Measurements from ENCODE around the gene LRRC7. TPM values are rescaled to one million over a fixed set of nuclear protein-coding genes. Genes with fewer than 3 reads are reported as not detected.

The LRRC7 gene
- polyA plus RNA-seq, 1 of the 3 experiments (the other 2 are of a cell fraction) = 0.02 TPM

GRCh38 chr1:69662321-69662720, 94.6 kb downstream of the LRRC7 start:
- no peak for DNase-seq
- H3K79me2 ChIP-seq (ENCODE audit: insufficient read depth) = no peaks in the 10 kb centered on the region
- no peak overlapping the region for H3K4me3 ChIP-seq (ENCODE audit: low read depth in 2 of 2, low read length in 1 of 2)
- no peaks in the 10 kb centered on the region for H3K36me3 ChIP-seq (replicated peaks in 1 of 2; ENCODE audit: control insufficient read depth in 1 of 2, insufficient read depth in 2 of 2, low read length in 1 of 2)
- no peak for TF ChIP-seq USF2 (IDR thresholded peaks at IDR 0.05; ENCODE audit: borderline replicate concordance, low read depth, low read length)
- no peak for TF ChIP-seq RAD21 (IDR thresholded peaks at IDR 0.05; ENCODE audit: low read length)
- no peak for TF ChIP-seq FOXM1 (IDR thresholded peaks at IDR 0.05; ENCODE audit: low read depth)
- H3K27ac ChIP-seq (ENCODE audit: low read depth in 2 of 2, low read length in 1 of 2) = no peak overlapping the region
- no peak overlapping the region for H3K9ac ChIP-seq
- H4K20me1 ChIP-seq (ENCODE audit: insufficient read depth) = no peaks in the 10 kb centered on the region
- WGBS (ENCODE audit: low lambda C conversion rate) = 58% methylated on average over 2 of the region's 2 CpGs
- no peaks in the 10 kb centered on the region for H3K27me3 ChIP-seq (ENCODE audit: insufficient read depth)
- H3K4me2 ChIP-seq = no peak overlapping the region
- H2AFZ ChIP-seq (ENCODE audit: low read depth) = no peak overlapping the region
- ChIA-PET CTCF (no interaction called here), POLR2A (no interaction called here)
- H3K9me2 ChIP-seq = no peaks in the 10 kb centered on the region
- no peaks in the 10 kb centered on the region for H3K9me3 ChIP-seq
- no peaks in the 10 kb centered on the region for H3K4me1 ChIP-seq (ENCODE audit: control insufficient read depth in 1 of 2, insufficient read depth in 2 of 2, low read depth in 1 of 2, low read length in 1 of 2)
- H3F3A ChIP-seq (replicated peaks; ENCODE audit: insufficient read depth) = no peaks in the 10 kb centered on the region

GRCh38 chr1:69671363-69672010, 103.8 kb downstream of the LRRC7 start:
- CTCF ChIA-PET = no interaction called here
- H3K9ac ChIP-seq = no peak overlapping the region
- no peaks in the 10 kb centered on the region for H3K79me2 ChIP-seq (ENCODE audit: insufficient read depth)
- H3K4me3 ChIP-seq (ENCODE audit: low read depth in 2 of 2, low read length in 1 of 2) = no peak overlapping the region
- no peaks in the 10 kb centered on the region for H4K20me1 ChIP-seq (ENCODE audit: insufficient read depth)
- H3K9me3 ChIP-seq = no peaks in the 10 kb centered on the region
- WGBS (ENCODE audit: low lambda C conversion rate) = 47% methylated on average over 7 of the region's 7 CpGs
- H3K36me3 ChIP-seq (replicated peaks in 1 of 2; ENCODE audit: control insufficient read depth in 1 of 2, insufficient read depth in 2 of 2, low read length in 1 of 2) = no peaks in the 10 kb centered on the region
- H3K4me1 ChIP-seq (ENCODE audit: control insufficient read depth in 1 of 2, insufficient read depth in 2 of 2, low read depth in 1 of 2, low read length in 1 of 2) = no peaks in the 10 kb centered on the region; a peak in 1 of 4 replicates
- no peaks in the 10 kb centered on the region for H3K9me2 ChIP-seq
- H3K4me2 ChIP-seq = no peak overlapping the region
- H3K27ac ChIP-seq (ENCODE audit: low read depth in 2 of 2, low read length in 1 of 2) = no peak overlapping the region
- no peaks in the 10 kb centered on the region for H3K27me3 ChIP-seq (ENCODE audit: insufficient read depth)
- H2AFZ ChIP-seq (ENCODE audit: low read depth) = no peak overlapping the region
- DNase-seq = no peak
- H3F3A ChIP-seq (replicated peaks; ENCODE audit: insufficient read depth) = no peaks in the 10 kb centered on the region
- POLR2A ChIA-PET = no interaction called here
- TF ChIP-seq EZH2phosphoT487 (IDR thresholded peaks at IDR 0.05; ENCODE audit: borderline replicate concordance, low read depth) = no peak
- TF ChIP-seq FOXM1 (IDR thresholded peaks at IDR 0.05; ENCODE audit: low read depth) = no peak
- no peak for TF ChIP-seq REST (IDR thresholded peaks at IDR 0.05; ENCODE audit: low read depth, low read length)
- TF ChIP-seq GABPA (IDR thresholded peaks at IDR 0.05; ENCODE audit: low read depth) = no peak
- no peak for TF ChIP-seq ZBTB33 (IDR thresholded peaks at IDR 0.05; ENCODE audit: borderline replicate concordance, low read depth)
- TF ChIP-seq MXI1 (IDR thresholded peaks at IDR 0.05; ENCODE audit: low read depth, low read length) = no peak
- TF ChIP-seq USF2 (IDR thresholded peaks at IDR 0.05; ENCODE audit: borderline replicate concordance, low read depth, low read length) = no peak
- TF ChIP-seq RCOR1 (IDR thresholded peaks at IDR 0.05; ENCODE audit: low read length) = no peak
- TF ChIP-seq YY1 (IDR thresholded peaks at IDR 0.05; ENCODE audit: low read depth) = no peak
- no peak for TF ChIP-seq IRF3 (IDR thresholded peaks at IDR 0.05; ENCODE audit: low read depth, low read length)
- TF ChIP-seq GATA2 (CRISPR knock-in tag; IDR thresholded peaks at IDR 0.05) = no peak
- no peak for TF ChIP-seq SMC3 (IDR thresholded peaks at IDR 0.05; ENCODE audit: low read depth, low read length)
- no peak for TF ChIP-seq JUND (IDR thresholded peaks at IDR 0.05)
- no peak for TF ChIP-seq RFX5 (IDR thresholded peaks at IDR 0.05; ENCODE audit: low read length)
- TF ChIP-seq NFIC (IDR thresholded peaks at IDR 0.05; ENCODE audit: borderline replicate concordance) = no peak
- no peak for TF ChIP-seq RAD21 (IDR thresholded peaks at IDR 0.05; ENCODE audit: low read length)
- TF ChIP-seq MAX (IDR thresholded peaks at IDR 0.05; ENCODE audit: low read depth) = no peak

Data from SK-N-SH (cell line).